ENCODE data around the gene GPR146. TPM values are rescaled to one million over a fixed set of nuclear protein-coding genes. Genes with fewer than 3 reads are reported as not detected.
A peak's percentile ranks its signal among the peaks of the same experiment; 100 is the strongest.

Gene GPR146
- polyA plus RNA-seq, 3 donors, result 0.48 to 0.92 (median 0.48) TPM

DNA sequence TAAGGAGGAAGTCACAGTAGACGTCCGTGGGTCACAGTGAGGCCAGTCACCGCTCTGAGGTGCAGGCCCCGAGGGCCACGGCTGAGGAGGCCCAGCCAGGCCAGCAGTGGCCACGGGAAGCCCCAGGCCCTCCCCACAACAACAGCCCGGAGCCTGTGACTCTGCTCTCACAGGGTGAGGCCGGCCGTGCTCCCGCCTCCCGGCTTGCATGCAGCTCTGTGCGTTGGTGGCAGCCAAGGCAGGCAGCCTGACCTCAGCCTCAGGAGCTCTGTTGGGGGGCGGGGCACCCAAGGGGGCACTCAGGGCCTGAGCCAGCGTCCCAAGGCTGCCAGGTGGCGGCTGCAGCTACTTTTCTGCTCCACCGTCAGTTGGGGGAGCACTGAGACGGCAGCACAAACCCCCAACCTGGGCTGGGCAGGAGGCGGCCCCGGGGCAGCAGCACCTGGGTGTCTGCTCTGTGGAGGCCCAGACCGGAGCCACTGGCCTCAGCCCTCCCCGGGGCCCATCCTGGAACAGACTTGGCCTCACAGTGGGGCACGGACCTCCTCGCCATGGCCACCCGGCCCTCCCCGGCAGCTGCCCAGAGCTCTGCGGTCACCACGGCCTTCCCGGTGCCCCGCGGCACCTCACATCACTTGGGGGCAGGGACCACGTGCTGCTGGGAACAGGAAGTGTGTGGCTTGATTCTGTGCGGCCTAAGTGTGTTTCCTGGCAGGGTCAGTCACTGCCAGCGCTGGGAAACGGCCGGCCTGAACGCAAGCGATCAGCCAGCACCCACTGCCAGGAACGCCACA lies 48.1 kb upstream of the GPR146 start:
- Histone ChIP-seq H3K4me1 (ENCODE audit: control insufficient read depth in 1 of 2, insufficient read depth in 2 of 2, low read length in 2 of 2) (peaks cover 5 to 7% of the 10 kb centered on the region in 2 donors), H3K27ac (ENCODE audit: low read depth in 1 of 2, low read length in 2 of 2) (no peak overlapping the region), H2AFZ (ENCODE audit: insufficient read depth, low read depth, low read length, poor library complexity, severe bottlenecking) (no peak overlapping the region), H3K4me3 (replicated peaks in 1 of 3; ENCODE audit: low read depth in 2 of 3, low read length in 3 of 3) (no peak overlapping the region), H3K36me3 (replicated peaks in 1 of 2; ENCODE audit: control insufficient read depth in 1 of 2, insufficient read depth in 2 of 2, low read length in 2 of 2) (peaks cover 3 to 8% of the 10 kb centered on the region in 2 donors), H4K20me1 (ENCODE audit: insufficient read depth, low read length) (no peaks in the 10 kb centered on the region), H3K9me3 (replicated peaks in 1 of 2; ENCODE audit: control insufficient read depth in 1 of 2, insufficient read depth in 1 of 2, low read length in 2 of 2) (no peaks in the 10 kb centered on the region), H3K79me2 (ENCODE audit: insufficient read depth, low read length) (no peaks in the 10 kb centered on the region), H3K9ac (ENCODE audit: insufficient read depth, low read length, poor library complexity, severe bottlenecking) (peak overlapping the region; percentile 15), H3K4me2 (replicated peaks; ENCODE audit: extremely low read depth, low read length, poor library complexity, severe bottlenecking) (no peak overlapping the region), H3K27me3 (ENCODE audit: control insufficient read depth in 2 of 2, insufficient read depth in 2 of 2, low read length in 2 of 2) (no peaks in the 10 kb centered on the region)
- Mint-ChIP-seq H3K27ac (no peak overlapping the region), H3K9me3 (peaks cover 0 to 1% (median 0%) of the 10 kb centered on the region in 7 donors), H3K4me1 (peaks cover 7% of the 10 kb centered on the region), H3K36me3 (peaks cover 7 to 28% of the 10 kb centered on the region in 2 donors), H3K4me3 (no peak overlapping the region), H3K27me3 (ENCODE audit: low read depth in 3 of 3) (peaks cover 6 to 12% (median 7%) of the 10 kb centered on the region in 3 donors)
- intact Hi-C loops (cut with micrococcal nuclease), result no loop called here
- DNase-seq, result no peak
- TF ChIP-seq, protein P1, sequence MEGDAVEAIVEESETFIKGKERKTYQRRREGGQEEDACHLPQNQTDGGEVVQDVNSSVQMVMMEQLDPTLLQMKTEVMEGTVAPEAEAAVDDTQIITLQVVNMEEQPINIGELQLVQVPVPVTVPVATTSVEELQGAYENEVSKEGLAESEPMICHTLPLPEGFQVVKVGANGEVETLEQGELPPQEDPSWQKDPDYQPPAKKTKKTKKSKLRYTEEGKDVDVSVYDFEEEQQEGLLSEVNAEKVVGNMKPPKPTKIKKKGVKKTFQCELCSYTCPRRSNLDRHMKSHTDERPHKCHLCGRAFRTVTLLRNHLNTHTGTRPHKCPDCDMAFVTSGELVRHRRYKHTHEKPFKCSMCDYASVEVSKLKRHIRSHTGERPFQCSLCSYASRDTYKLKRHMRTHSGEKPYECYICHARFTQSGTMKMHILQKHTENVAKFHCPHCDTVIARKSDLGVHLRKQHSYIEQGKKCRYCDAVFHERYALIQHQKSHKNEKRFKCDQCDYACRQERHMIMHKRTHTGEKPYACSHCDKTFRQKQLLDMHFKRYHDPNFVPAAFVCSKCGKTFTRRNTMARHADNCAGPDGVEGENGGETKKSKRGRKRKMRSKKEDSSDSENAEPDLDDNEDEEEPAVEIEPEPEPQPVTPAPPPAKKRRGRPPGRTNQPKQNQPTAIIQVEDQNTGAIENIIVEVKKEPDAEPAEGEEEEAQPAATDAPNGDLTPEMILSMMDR (IDR thresholded peaks at IDR 0.05), result no peak
- WGBS (ENCODE audit: insufficient coverage), result 60% methylated on average over 38 of the region's 38 CpGs

DNA sequence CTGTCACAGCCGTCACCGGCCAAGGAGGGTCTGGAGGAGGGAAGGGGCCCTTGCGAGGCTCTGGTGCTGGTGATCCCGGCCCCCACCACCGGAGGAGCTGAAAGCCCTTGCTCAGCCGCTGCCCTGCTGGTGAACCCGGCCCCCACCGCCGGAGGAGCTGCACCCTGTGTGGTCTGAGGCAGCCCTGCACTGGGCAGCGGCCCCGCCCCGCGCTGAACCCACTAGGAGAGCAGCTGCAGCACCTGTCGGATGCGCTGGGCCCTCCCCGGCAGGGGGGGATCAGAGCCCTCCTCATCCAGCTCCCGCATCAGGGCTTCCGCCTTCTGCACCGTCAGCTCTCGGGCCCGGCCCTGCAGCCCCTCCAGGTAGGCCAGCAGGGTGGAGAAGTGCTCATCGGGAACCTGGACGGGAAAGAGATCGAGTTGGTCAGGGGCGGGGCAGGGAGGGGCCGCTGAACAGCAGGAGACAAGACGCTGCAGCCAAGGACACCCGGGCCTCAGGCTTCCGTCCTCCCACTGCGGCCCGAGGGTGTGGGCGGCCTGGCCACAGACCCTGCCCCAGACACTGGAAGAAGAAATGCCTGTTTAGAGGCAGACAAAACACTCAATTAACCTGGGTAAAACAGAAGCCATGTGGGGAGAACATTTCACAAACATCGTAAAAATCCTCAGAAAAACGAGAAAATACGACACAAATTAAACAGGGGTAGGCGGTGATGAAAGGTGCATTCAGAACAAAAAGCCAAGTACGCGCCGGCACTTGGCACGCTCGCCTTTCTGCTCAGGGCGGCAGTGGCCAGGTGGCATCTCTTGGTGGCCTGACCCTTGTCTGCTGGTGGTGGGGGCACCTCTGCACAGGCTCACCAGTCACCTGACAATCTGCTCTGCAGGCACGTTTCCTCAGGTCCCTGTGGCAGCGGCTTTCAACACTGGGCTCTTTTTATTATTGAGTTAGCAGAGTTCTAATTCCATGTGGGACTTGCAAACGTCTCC lies 46.6 kb upstream of the GPR146 start:
- peaks cover 0 to 1% (median 0%) of the 10 kb centered on the region in 7 donors for H3K9me3 Mint-ChIP-seq
- peaks cover 4 to 11% (median 7%) of the 10 kb centered on the region in 3 donors for H3K27me3 Mint-ChIP-seq (ENCODE audit: low read depth in 3 of 3)
- H3K9me3 ChIP-seq (replicated peaks in 1 of 2; ENCODE audit: control insufficient read depth in 1 of 2, insufficient read depth in 1 of 2, low read length in 2 of 2), result no peaks in the 10 kb centered on the region
- H3K27me3 ChIP-seq (ENCODE audit: control insufficient read depth in 2 of 2, insufficient read depth in 2 of 2, low read length in 2 of 2), result no peaks in the 10 kb centered on the region
- peaks cover 3 to 8% of the 10 kb centered on the region in 2 donors for H3K36me3 ChIP-seq (replicated peaks in 1 of 2; ENCODE audit: control insufficient read depth in 1 of 2, insufficient read depth in 2 of 2, low read length in 2 of 2)
- no peak for DNase-seq
- no peak overlapping the region for H2AFZ ChIP-seq (ENCODE audit: insufficient read depth, low read depth, low read length, poor library complexity, severe bottlenecking)
- H3K4me3 ChIP-seq (replicated peaks in 1 of 3; ENCODE audit: low read depth in 2 of 3, low read length in 3 of 3), result no peak overlapping the region
- TF ChIP-seq, protein P1 (IDR thresholded peaks at IDR 0.05), result no peak
- H3K27ac ChIP-seq (ENCODE audit: low read depth in 1 of 2, low read length in 2 of 2), result no peak overlapping the region
- H3K4me3 Mint-ChIP-seq, result no peak overlapping the region
- H3K4me2 ChIP-seq (replicated peaks; ENCODE audit: extremely low read depth, low read length, poor library complexity, severe bottlenecking), result no peak overlapping the region
- H3K27ac Mint-ChIP-seq, result no peak overlapping the region
- H4K20me1 ChIP-seq (ENCODE audit: insufficient read depth, low read length), result no peaks in the 10 kb centered on the region
- peaks cover 7% of the 10 kb centered on the region for H3K4me1 Mint-ChIP-seq
- peaks cover 7 to 28% of the 10 kb centered on the region in 2 donors for H3K36me3 Mint-ChIP-seq
- H3K79me2 ChIP-seq (ENCODE audit: insufficient read depth, low read length), result no peaks in the 10 kb centered on the region
- 97% methylated on average over 41 of the region's 45 CpGs for WGBS (ENCODE audit: insufficient coverage)
- H3K9ac ChIP-seq (ENCODE audit: insufficient read depth, low read length, poor library complexity, severe bottlenecking), result no peak overlapping the region
- H3K4me1 ChIP-seq (ENCODE audit: control insufficient read depth in 1 of 2, insufficient read depth in 2 of 2, low read length in 2 of 2), result peaks cover 4 to 7% of the 10 kb centered on the region in 2 donors
- intact Hi-C loops (cut with micrococcal nuclease), result no loop called here

Data from CD14-positive monocyte (primary cell).